Measurements from ENCODE around the gene SEMA3B. TPM values are rescaled to one million over a fixed set of nuclear protein-coding genes. Genes with fewer than 3 reads are reported as not detected.

The SEMA3B gene
- total RNA-seq, 1 experiment from 2014 or later: 7.3 TPM

DNA sequence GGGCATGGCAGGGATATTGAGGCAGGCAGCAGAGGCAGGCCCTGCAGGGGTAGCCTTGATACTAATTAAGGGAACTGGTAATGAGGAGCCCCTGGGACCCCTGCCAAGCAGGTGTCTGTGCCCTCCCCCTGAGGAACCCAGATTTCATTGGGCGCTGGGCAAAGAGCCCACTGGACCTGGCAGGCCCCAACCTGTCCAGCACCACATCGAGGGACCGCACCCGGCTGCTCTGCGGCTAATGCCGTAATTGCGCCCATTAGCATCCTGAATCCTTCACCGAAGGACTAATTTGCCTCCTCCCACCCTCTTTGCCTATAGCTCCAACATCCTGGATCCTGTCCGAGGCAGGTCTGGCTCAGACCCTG, 13.7 kb upstream of the SEMA3B start (continued):
- TF ChIP-seq, protein P1, sequence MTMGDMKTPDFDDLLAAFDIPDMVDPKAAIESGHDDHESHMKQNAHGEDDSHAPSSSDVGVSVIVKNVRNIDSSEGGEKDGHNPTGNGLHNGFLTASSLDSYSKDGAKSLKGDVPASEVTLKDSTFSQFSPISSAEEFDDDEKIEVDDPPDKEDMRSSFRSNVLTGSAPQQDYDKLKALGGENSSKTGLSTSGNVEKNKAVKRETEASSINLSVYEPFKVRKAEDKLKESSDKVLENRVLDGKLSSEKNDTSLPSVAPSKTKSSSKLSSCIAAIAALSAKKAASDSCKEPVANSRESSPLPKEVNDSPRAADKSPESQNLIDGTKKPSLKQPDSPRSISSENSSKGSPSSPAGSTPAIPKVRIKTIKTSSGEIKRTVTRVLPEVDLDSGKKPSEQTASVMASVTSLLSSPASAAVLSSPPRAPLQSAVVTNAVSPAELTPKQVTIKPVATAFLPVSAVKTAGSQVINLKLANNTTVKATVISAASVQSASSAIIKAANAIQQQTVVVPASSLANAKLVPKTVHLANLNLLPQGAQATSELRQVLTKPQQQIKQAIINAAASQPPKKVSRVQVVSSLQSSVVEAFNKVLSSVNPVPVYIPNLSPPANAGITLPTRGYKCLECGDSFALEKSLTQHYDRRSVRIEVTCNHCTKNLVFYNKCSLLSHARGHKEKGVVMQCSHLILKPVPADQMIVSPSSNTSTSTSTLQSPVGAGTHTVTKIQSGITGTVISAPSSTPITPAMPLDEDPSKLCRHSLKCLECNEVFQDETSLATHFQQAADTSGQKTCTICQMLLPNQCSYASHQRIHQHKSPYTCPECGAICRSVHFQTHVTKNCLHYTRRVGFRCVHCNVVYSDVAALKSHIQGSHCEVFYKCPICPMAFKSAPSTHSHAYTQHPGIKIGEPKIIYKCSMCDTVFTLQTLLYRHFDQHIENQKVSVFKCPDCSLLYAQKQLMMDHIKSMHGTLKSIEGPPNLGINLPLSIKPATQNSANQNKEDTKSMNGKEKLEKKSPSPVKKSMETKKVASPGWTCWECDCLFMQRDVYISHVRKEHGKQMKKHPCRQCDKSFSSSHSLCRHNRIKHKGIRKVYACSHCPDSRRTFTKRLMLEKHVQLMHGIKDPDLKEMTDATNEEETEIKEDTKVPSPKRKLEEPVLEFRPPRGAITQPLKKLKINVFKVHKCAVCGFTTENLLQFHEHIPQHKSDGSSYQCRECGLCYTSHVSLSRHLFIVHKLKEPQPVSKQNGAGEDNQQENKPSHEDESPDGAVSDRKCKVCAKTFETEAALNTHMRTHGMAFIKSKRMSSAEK (CRISPR knock-in tag; IDR thresholded peaks at IDR 0.05; ENCODE audit: borderline replicate concordance): no peak
- TF ChIP-seq EMX1 (CRISPR knock-in tag; IDR thresholded peaks at IDR 0.05): no peak
- no peak for TF ChIP-seq ETV6 (CRISPR knock-in tag; IDR thresholded peaks at IDR 0.05)
- no peak for TF ChIP-seq IRF2 (CRISPR knock-in tag; IDR thresholded peaks at IDR 0.05; ENCODE audit: borderline replicate concordance, low read depth)
- no peak for TF ChIP-seq ZNF416 (CRISPR knock-in tag; IDR thresholded peaks at IDR 0.05)
- no peak for TF ChIP-seq E2F1 (CRISPR knock-in tag; IDR thresholded peaks at IDR 0.05)
- no peak for TF ChIP-seq KAT7 (CRISPR knock-in tag; IDR thresholded peaks at IDR 0.05; ENCODE audit: borderline replicate concordance)
- TF ChIP-seq OVOL2 (CRISPR knock-in tag; IDR thresholded peaks at IDR 0.05; ENCODE audit: borderline replicate concordance): no peak
- no peak for TF ChIP-seq ZBTB43 (CRISPR knock-in tag; IDR thresholded peaks at IDR 0.05)
- no peak for TF ChIP-seq GTF2I (CRISPR knock-in tag; conservative IDR thresholded peaks at IDR 0.05)

DNA sequence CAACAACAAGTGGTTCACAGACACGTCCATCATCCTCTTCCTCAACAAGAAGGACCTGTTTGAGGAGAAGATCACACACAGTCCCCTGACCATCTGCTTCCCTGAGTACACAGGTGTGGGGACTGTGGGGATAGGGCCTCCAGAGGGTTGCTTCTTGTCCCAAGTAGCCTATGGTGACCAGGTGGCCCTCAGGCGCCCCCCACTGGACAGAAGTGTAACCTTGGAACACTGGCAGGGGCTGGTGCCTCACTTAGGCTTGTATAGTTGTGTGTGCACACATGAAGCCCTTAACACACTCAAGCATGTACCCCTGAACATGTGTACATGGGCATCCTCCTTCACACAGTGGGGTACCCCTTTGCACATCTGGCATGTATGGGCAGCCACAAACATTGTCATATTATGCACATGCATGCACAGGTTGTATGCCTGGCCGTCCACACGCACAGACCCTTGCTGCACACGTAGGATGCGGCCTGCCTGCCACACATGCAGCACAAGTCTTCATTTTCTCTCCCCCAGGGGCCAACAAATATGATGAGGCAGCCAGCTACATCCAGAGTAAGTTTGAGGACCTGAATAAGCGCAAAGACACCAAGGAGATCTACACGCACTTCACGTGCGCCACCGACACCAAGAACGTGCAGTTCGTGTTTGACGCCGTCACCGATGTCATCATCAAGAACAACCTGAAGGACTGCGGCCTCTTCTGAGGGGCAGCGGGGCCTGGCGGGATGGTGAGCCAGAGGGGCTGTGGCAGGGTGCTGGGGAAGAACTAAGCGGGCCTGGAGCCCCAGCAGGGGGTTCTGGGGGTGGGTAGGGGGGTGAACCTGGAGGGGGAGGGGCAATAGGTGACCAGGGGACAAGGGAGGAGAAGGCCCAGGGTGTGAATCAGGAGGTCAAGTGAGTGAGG, 11.7 kb upstream of the SEMA3B start:
- ATAC-seq (peak; percentile 22; the same call in 1 of the 2 replicates), DNase-seq (ENCODE audit: low spot score) (peak; percentile 82)
- ChIA-PET CTCF (interaction anchor here (0.6 to 7.6 kb wide), 14 partner anchors 8 to 80 kb away, joined by 3 to 151 read pairs (median 9); partner anchors contain the start of gene GNAI2), POLR2A (no interaction called here)
- Mint-ChIP-seq H3K4me1 (peaks cover 27% of the 10 kb centered on the region), H3K27me3 (ENCODE audit: low read depth) (no peaks in the 10 kb centered on the region), H3K9me3 (no peaks in the 10 kb centered on the region), H3K27ac (0 out of 2 replicates have a peak overlapping the region, but pooled peaks have one; percentile 47), H3K4me3 (no peak overlapping the region), H3K36me3 (peaks cover 22% of the 10 kb centered on the region)
- TF ChIP-seq CREB1 (CRISPR knock-in tag; IDR thresholded peaks at IDR 0.05) (peak; percentile 45; the same call in 1 of the 2 replicates), SMAD4 (CRISPR knock-in tag; IDR thresholded peaks at IDR 0.05) (no peak), ETV6 (CRISPR knock-in tag; IDR thresholded peaks at IDR 0.05) (no peak), ZBTB21 (CRISPR knock-in tag; IDR thresholded peaks at IDR 0.05; ENCODE audit: borderline replicate concordance) (no peak), FOXP4 (CRISPR knock-in tag; IDR thresholded peaks at IDR 0.05) (no peak), EMX1 (CRISPR knock-in tag; IDR thresholded peaks at IDR 0.05) (no peak), IRF2 (CRISPR knock-in tag; IDR thresholded peaks at IDR 0.05; ENCODE audit: borderline replicate concordance, low read depth) (no peak)
- TF ChIP-seq, protein P2, sequence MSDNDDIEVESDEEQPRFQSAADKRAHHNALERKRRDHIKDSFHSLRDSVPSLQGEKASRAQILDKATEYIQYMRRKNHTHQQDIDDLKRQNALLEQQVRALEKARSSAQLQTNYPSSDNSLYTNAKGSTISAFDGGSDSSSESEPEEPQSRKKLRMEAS (CRISPR knock-in tag; IDR thresholded peaks at IDR 0.05): 0 out of 2 replicates have a peak, but pooled peaks have one; percentile 29
- TF ChIP-seq, protein P3, sequence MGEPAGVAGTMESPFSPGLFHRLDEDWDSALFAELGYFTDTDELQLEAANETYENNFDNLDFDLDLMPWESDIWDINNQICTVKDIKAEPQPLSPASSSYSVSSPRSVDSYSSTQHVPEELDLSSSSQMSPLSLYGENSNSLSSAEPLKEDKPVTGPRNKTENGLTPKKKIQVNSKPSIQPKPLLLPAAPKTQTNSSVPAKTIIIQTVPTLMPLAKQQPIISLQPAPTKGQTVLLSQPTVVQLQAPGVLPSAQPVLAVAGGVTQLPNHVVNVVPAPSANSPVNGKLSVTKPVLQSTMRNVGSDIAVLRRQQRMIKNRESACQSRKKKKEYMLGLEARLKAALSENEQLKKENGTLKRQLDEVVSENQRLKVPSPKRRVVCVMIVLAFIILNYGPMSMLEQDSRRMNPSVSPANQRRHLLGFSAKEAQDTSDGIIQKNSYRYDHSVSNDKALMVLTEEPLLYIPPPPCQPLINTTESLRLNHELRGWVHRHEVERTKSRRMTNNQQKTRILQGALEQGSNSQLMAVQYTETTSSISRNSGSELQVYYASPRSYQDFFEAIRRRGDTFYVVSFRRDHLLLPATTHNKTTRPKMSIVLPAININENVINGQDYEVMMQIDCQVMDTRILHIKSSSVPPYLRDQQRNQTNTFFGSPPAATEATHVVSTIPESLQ (CRISPR knock-in tag; IDR thresholded peaks at IDR 0.05): no peak
- TF ChIP-seq, protein P4, sequence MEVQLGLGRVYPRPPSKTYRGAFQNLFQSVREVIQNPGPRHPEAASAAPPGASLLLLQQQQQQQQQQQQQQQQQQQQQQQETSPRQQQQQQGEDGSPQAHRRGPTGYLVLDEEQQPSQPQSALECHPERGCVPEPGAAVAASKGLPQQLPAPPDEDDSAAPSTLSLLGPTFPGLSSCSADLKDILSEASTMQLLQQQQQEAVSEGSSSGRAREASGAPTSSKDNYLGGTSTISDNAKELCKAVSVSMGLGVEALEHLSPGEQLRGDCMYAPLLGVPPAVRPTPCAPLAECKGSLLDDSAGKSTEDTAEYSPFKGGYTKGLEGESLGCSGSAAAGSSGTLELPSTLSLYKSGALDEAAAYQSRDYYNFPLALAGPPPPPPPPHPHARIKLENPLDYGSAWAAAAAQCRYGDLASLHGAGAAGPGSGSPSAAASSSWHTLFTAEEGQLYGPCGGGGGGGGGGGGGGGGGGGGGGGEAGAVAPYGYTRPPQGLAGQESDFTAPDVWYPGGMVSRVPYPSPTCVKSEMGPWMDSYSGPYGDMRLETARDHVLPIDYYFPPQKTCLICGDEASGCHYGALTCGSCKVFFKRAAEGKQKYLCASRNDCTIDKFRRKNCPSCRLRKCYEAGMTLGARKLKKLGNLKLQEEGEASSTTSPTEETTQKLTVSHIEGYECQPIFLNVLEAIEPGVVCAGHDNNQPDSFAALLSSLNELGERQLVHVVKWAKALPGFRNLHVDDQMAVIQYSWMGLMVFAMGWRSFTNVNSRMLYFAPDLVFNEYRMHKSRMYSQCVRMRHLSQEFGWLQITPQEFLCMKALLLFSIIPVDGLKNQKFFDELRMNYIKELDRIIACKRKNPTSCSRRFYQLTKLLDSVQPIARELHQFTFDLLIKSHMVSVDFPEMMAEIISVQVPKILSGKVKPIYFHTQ (CRISPR knock-in tag; IDR thresholded peaks at IDR 0.05): no peak
